Trophoblast cell (in vitro differentiated cells and primary cell): ENCODE measurements around the gene GIPC2.
"Not testable (repeated sequence)": the region's sequence is repeated elsewhere in the genome, so short reads cannot be mapped to it uniquely, and the experiment has no call there.

ENCODE experiments used
- DNase-seq, 2 donors: peaks; one replicate each; pipeline ENCODE4 v3.0.0-alpha.2; 2016
- H2AFZ ChIP-seq: 2 replicates; pipeline ENCODE4 v1.6.1; 2013; ENCODE audit warnings: low read length, moderate library complexity, mild to moderate bottlenecking; ENCODE audit not compliant: insufficient read depth, poor library complexity
- H2AK5ac ChIP-seq: 2 replicates; pipeline ENCODE4 v1.6.1; 2013; ENCODE audit warnings: mild to moderate bottlenecking, low read length
- H2BK120ac ChIP-seq: 2 replicates; pipeline ENCODE4 v1.6.1; 2013; ENCODE audit warnings: low read length, mild to moderate bottlenecking, moderate library complexity; ENCODE audit not compliant: insufficient read depth, poor library complexity
- H2BK12ac ChIP-seq: 2 replicates; pipeline ENCODE4 v1.6.1; 2013; ENCODE audit warnings: mild to moderate bottlenecking, low read length, moderate library complexity
- H2BK5ac ChIP-seq: 2 replicates; pipeline ENCODE4 v1.6.1; 2013; ENCODE audit warnings: low read length, low read depth, moderate library complexity, mild to moderate bottlenecking; ENCODE audit not compliant: poor library complexity
- H3K14ac ChIP-seq: 2 replicates; pipeline ENCODE4 v1.6.1; 2013; ENCODE audit warnings: mild to moderate bottlenecking, low read length
- H3K18ac ChIP-seq: 2 replicates; pipeline ENCODE4 v1.6.1; 2013; ENCODE audit warnings: mild to moderate bottlenecking, low read length
- H3K23ac ChIP-seq: 2 replicates; pipeline ENCODE4 v1.6.1; 2013; ENCODE audit warnings: low read length
- H3K27ac ChIP-seq: 2 replicates; pipeline ENCODE4 v1.5.1; 2013; ENCODE audit warnings: low read depth, mild to moderate bottlenecking, inconsistent platforms, low read length, moderate library complexity
- H3K27me3 ChIP-seq: 2 replicates; pipeline ENCODE4 v1.6.1; 2013; ENCODE audit warnings: inconsistent platforms, mild to moderate bottlenecking, low read length, moderate library complexity; ENCODE audit not compliant: insufficient read depth
- H3K36me3 ChIP-seq, 2 experiments: 1 replicate in 1 of 2; 2 replicates in 1 of 2; pipeline ENCODE4 v1.6.1; 2013; ENCODE audit warnings: low read length in 2 of 2, mild to moderate bottlenecking in 2 of 2, moderate library complexity in 1 of 2; ENCODE audit not compliant: insufficient read depth in 2 of 2, control insufficient read depth in 1 of 2
- H3K4ac ChIP-seq: 2 replicates; pipeline ENCODE4 v1.6.1; 2013; ENCODE audit warnings: low read depth, mild to moderate bottlenecking, low read length, moderate library complexity
- H3K4me1 ChIP-seq, 2 experiments: 1 replicate in 1 of 2; 2 replicates in 1 of 2; pipeline ENCODE4 v1.6.1; 2013; ENCODE audit warnings: low read length in 2 of 2, mild to moderate bottlenecking in 2 of 2, moderate library complexity in 1 of 2; ENCODE audit not compliant: insufficient read depth in 2 of 2, control insufficient read depth in 1 of 2
- H3K4me2 ChIP-seq: 2 replicates; pipeline ENCODE4 v1.6.1; 2013; ENCODE audit warnings: inconsistent platforms, mild to moderate bottlenecking, low read length, moderate library complexity
- H3K4me3 ChIP-seq: 2 replicates; pipeline ENCODE4 v1.5.1; 2013; ENCODE audit warnings: mild to moderate bottlenecking, low read depth, low read length, inconsistent platforms
- H3K79me1 ChIP-seq: one replicate; pipeline ENCODE4 v1.6.1; 2013; ENCODE audit warnings: low read length
- H3K79me2 ChIP-seq: 2 replicates; pipeline ENCODE4 v1.6.1; 2013; ENCODE audit warnings: low read length, mild to moderate bottlenecking; ENCODE audit not compliant: control insufficient read depth, insufficient read depth, poor library complexity
- H3K9ac ChIP-seq: 2 replicates; pipeline ENCODE4 v1.6.1; 2013; ENCODE audit warnings: mild to moderate bottlenecking, low read length
- H3K9me3 ChIP-seq: 2 replicates; pipeline ENCODE4 v1.6.1; 2013; ENCODE audit warnings: low read depth, mild to moderate bottlenecking, control low read depth, inconsistent platforms, low read length; ENCODE audit not compliant: insufficient read depth
- H4K12ac ChIP-seq: 2 replicates; pipeline ENCODE4 v1.6.1; 2013; ENCODE audit warnings: low read depth, mild to moderate bottlenecking, low read length, moderate library complexity
- H4K8ac ChIP-seq: 2 replicates; pipeline ENCODE4 v1.6.1; 2013; ENCODE audit warnings: low read depth, mild to moderate bottlenecking, low read length, moderate library complexity
- H4K91ac ChIP-seq: one replicate; pipeline ENCODE4 v1.6.1; 2013; ENCODE audit warnings: low read depth, mild to moderate bottlenecking, low read length, moderate library complexity
- WGBS: extraction: QIAGEN DNeasy Blood & Tissue Kit; methylation state at CpG from one replicate; pipeline ENCODE4 v1.1.7; 2013; ENCODE audit warnings: missing lambda C conversion rate; ENCODE audit not compliant: insufficient read length, insufficient coverage; ENCODE audit errors: extremely low coverage; 5-methylcytosine and 5-hydroxymethylcytosine counted together

GIPC2 gene

GRCh38 chr1:78064886-78065285 lies 19.1 kb downstream of the GIPC2 start:
- H3K18ac ChIP-seq, H2BK5ac ChIP-seq, H3K4me3 ChIP-seq, H3K4me1 ChIP-seq, H3K79me2 ChIP-seq, H2AK5ac ChIP-seq, H3K27ac ChIP-seq, H3K9me3 ChIP-seq, H4K8ac ChIP-seq, H3K4ac ChIP-seq, H3K4me2 ChIP-seq, H4K91ac ChIP-seq, H2BK12ac ChIP-seq, H3K79me1 ChIP-seq, H3K14ac ChIP-seq, DNase-seq, H3K9ac ChIP-seq, H3K23ac ChIP-seq, H4K12ac ChIP-seq, H2BK120ac ChIP-seq, H2AFZ ChIP-seq, H3K27me3 ChIP-seq, H3K36me3 ChIP-seq: not testable (repeated sequence)
- WGBS = no CpG with 5 or more reads among the region's 2 CpGs

GRCh38 chr1:78068681-78069283 lies 23.0 kb downstream of the GIPC2 start:
- H3K27ac ChIP-seq = no peak overlapping the region
- H2BK12ac ChIP-seq = no peak overlapping the region
- H2AFZ ChIP-seq = no peak overlapping the region
- H3K27me3 ChIP-seq = no peaks in the 10 kb centered on the region
- no peak overlapping the region for H3K14ac ChIP-seq
- no peak overlapping the region for H2BK120ac ChIP-seq
- no peak overlapping the region for H2BK5ac ChIP-seq
- no CpG with 5 or more reads among the region's 3 CpGs for WGBS
- no peak for DNase-seq
- H4K12ac ChIP-seq = no peak overlapping the region
- no peak overlapping the region for H3K23ac ChIP-seq
- H3K79me1 ChIP-seq = no peaks in the 10 kb centered on the region
- H3K9me3 ChIP-seq = no peaks in the 10 kb centered on the region
- no peak overlapping the region for H3K9ac ChIP-seq
- no peak overlapping the region for H3K18ac ChIP-seq
- no peaks in the 10 kb centered on the region for H3K79me2 ChIP-seq
- H4K8ac ChIP-seq = no peak overlapping the region
- H3K4me3 ChIP-seq = no peak overlapping the region
- no peaks in the 10 kb centered on the region for H3K36me3 ChIP-seq
- no peak overlapping the region for H2AK5ac ChIP-seq
- H3K4ac ChIP-seq = no peak overlapping the region
- H4K91ac ChIP-seq = no peak overlapping the region
- no peaks in the 10 kb centered on the region for H3K4me1 ChIP-seq
- no peak overlapping the region for H3K4me2 ChIP-seq

GRCh38 chr1:78069784-78070183 lies 24.0 kb downstream of the GIPC2 start:
- Histone ChIP-seq H2AK5ac (no peak overlapping the region), H3K4ac (no peak overlapping the region), H4K91ac (no peak overlapping the region), H4K8ac (no peak overlapping the region), H3K4me2 (no peak overlapping the region), H3K18ac (no peak overlapping the region), H3K14ac (no peak overlapping the region), H2BK120ac (no peak overlapping the region), H3K79me1 (no peaks in the 10 kb centered on the region), H3K23ac (no peak overlapping the region), H2BK12ac (no peak overlapping the region), H2BK5ac (no peak overlapping the region), H3K9ac (no peak overlapping the region), H3K27me3 (no peaks in the 10 kb centered on the region), H3K4me3 (no peak overlapping the region), H3K79me2 (no peaks in the 10 kb centered on the region), H3K4me1 (no peaks in the 10 kb centered on the region), H2AFZ (no peak overlapping the region), H3K27ac (no peak overlapping the region), H4K12ac (no peak overlapping the region), H3K9me3 (no peaks in the 10 kb centered on the region), H3K36me3 (no peaks in the 10 kb centered on the region)
- WGBS = no CpG with 5 or more reads among the region's 2 CpGs
- no peak for DNase-seq

GRCh38 chr1:78070210-78070609 lies 24.4 kb downstream of the GIPC2 start:
- H2BK12ac ChIP-seq = no peak overlapping the region
- H3K23ac ChIP-seq = no peak overlapping the region
- DNase-seq = no peak
- H2AK5ac ChIP-seq = no peak overlapping the region
- H3K79me1 ChIP-seq = no peaks in the 10 kb centered on the region
- H3K4me2 ChIP-seq = no peak overlapping the region
- no peak overlapping the region for H2BK5ac ChIP-seq
- H3K9ac ChIP-seq = no peak overlapping the region
- H3K27me3 ChIP-seq = no peaks in the 10 kb centered on the region
- H3K4ac ChIP-seq = no peak overlapping the region
- no peaks in the 10 kb centered on the region for H3K4me1 ChIP-seq
- no peaks in the 10 kb centered on the region for H3K9me3 ChIP-seq
- H3K18ac ChIP-seq = no peak overlapping the region
- H2BK120ac ChIP-seq = no peak overlapping the region
- H3K14ac ChIP-seq = no peak overlapping the region
- H4K8ac ChIP-seq = no peak overlapping the region
- no peak overlapping the region for H4K91ac ChIP-seq
- H3K36me3 ChIP-seq = no peaks in the 10 kb centered on the region
- H4K12ac ChIP-seq = no peak overlapping the region
- H3K27ac ChIP-seq = no peak overlapping the region
- H3K79me2 ChIP-seq = no peaks in the 10 kb centered on the region
- WGBS = no CpG with 5 or more reads among the region's 2 CpGs
- H2AFZ ChIP-seq = no peak overlapping the region
- H3K4me3 ChIP-seq = no peak overlapping the region
